Fibroblast of the aortic adventitia (primary cell): ENCODE data around the gene DCANP1. TPM values are rescaled to one million over a fixed set of nuclear protein-coding genes. Genes with fewer than 3 reads are reported as not detected.

Source experiments
- DNase-seq: peaks from one replicate; pipeline ENCODE4 v3.0.0-alpha.2; 2010; ENCODE audit warnings: low read depth
- H3K4me3 ChIP-seq: 2 replicates; pipeline ENCODE4 v1.5.1; 2011; ENCODE audit warnings: low read depth, mild to moderate bottlenecking, control low read depth, low read length, moderate library complexity
- CTCF ChIP-seq: IDR thresholded peaks from 2 replicates; pipeline ENCODE4 v1.5.1; 2011; ENCODE audit warnings: mild to moderate bottlenecking, low read length, control low read depth, inconsistent platforms; ENCODE audit not compliant: insufficient read depth
- total RNA-seq: library from RNA; depleted of rRNA; stranded (reverse); fragments of >200 nt; gene quantifications from 2 replicates; pipeline ENCODE4 v1.2.3, GENCODE V29; 2012; ENCODE audit warnings: low replicate concordance

DCANP1 gene
- total RNA-seq, 1 donor, result not detected

DNA sequence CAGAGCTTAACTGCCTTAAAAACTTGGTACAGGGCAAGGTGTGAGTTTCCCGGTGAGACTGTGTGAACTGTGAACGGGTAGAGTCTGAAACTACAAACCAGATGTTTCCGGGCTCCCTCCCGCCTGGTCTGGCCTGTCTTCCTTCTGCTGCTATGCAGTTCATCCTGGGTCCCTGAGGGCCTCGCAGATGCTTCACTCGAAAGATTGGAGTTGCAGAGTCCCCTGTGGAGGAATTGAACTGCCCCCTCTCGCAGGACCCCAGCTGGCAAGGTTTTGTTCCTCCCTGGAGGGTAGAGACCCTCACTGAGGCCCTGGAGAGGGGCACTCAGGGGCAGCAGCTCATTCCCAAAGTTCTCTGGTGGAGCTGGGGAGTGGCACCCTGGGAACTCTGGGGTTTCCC lies 533 bp downstream of the DCANP1 start:
- H3K4me3 ChIP-seq, result no peak overlapping the region
- TF ChIP-seq CTCF, result no peak
- DNase-seq, result no peak

DNA sequence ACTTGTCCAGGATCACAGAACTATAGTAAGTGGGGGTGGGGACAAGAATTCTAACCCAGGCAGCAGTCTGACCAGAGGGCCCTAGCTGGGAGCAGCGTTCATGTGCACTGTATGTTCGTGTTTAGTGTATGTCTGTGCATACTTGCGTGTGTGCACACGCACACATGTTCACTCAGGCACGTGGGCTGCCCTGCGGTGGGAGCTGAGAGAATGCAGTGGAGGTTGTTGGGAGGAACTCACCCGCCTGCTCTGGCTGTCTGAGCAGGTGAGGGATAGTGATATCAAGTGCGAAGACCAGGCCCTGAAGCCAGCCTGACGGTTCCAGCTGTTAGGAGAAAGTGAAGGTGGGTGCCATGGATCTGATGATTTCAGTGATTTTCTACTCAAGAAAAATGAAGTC lies 942 bp downstream of the DCANP1 start:
- no peak for TF ChIP-seq CTCF
- H3K4me3 ChIP-seq, result no peak overlapping the region
- DNase-seq, result no peak

DNA sequence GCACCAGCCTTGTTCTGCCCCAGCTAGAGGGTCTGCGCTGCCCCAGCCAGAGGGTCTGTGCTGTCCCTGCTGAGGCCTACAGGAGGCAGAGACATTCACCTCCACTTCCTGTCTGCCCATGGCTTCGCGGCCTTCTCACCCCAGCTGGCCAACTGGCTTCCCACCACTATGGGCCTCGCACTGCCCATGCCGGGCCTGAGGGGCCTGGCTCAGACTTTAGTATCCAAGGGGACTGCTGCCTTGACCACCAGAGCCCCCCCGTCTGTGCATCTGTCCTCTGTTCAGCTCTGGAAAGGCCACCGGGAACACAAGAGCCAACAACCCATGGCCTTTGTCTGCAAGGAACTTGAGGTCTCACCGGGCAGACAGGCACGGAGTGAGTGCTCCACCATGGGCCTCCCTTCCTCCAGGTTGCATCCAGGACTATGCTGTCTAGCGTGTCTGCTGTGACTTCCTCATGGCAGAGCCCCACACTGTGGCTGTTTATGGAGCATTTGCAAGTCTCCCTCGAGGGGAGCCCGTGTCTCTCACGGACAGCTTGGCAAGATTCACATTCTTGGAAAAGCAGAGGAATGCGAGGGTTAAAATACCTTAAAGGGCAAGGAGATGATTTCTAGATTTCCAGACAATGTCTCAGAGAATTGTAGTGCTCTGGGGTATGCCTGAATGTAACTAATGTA lies 1.7 kb downstream of the DCANP1 start:
- no peak for TF ChIP-seq CTCF
- no peak for DNase-seq
- H3K4me3 ChIP-seq, result no peak overlapping the region

- TF ChIP-seq CTCF, result no peak
- no peak overlapping the region for H3K4me3 ChIP-seq
- DNase-seq, result no peak
Observed at GRCh38 chr5:135444881-135445280, 2.3 kb downstream of the DCANP1 start.

GRCh38 chr5:135444360-135444759 lies 2.8 kb downstream of the DCANP1 start:
- no peak overlapping the region for H3K4me3 ChIP-seq
- no peak for TF ChIP-seq CTCF
- no peak for DNase-seq

GRCh38 chr5:135443161-135443960 lies 3.8 kb downstream of the DCANP1 start:
- no peak for DNase-seq

More at GRCh38 chr5:135443161-135443960, 3.8 kb downstream of the DCANP1 start:
- H3K4me3 ChIP-seq, result no peak overlapping the region
- no peak for TF ChIP-seq CTCF
